OCI-LY7 (cell line): Measurements from ENCODE around the gene ZFYVE28. TPM values are rescaled to one million over a fixed set of nuclear protein-coding genes. Genes with fewer than 3 reads are reported as not detected.

Experiments
- BruUV-seq: library from RNA; stranded (reverse); fragments of 400-500 nt; replicated peaks from 2 replicates; lab custom pipeline; 2021; lab: Mats Ljungman, UMichigan
- CTCF ChIA-PET: fragments of 300-600 bp; sonication (Branson Sonifier 250); formaldehyde crosslinking; loops from one replicate; lab custom pipeline; 2022; ENCODE audit warnings: antibody characterized with exemption; ENCODE audit not compliant: unreplicated experiment; lab: Charles Lee
- POLR2A ChIA-PET: fragments of 300-600 bp; sonication (Branson Sonifier 250); formaldehyde crosslinking; loops from one replicate; lab custom pipeline; 2022; ENCODE audit warnings: antibody characterized with exemption; lab: Charles Lee
- DNase-seq: peaks from one replicate; pipeline ENCODE4 v3.0.0-alpha.2; 2015; ENCODE audit warnings: low spot score
- H2AFZ ChIP-seq: fragments of 200-600 bp; sonication (generic), shearing (Covaris generic); 2 replicates; pipeline ENCODE4 v1.6.1; 2014; ENCODE audit warnings: mild to moderate bottlenecking, antibody characterized with exemption, low read length, moderate library complexity
- H3K27ac ChIP-seq: fragments of 200-600 bp; sonication (generic); 2 replicates; pipeline ENCODE4 v1.5.1; 2014; ENCODE audit warnings: mixed run types, low read depth, mild to moderate bottlenecking, moderate library complexity, low read length, inconsistent platforms; ENCODE audit not compliant: poor library complexity, severe bottlenecking
- H3K36me3 ChIP-seq: fragments of 200-600 bp; sonication (generic); 2 replicates; pipeline ENCODE4 v1.6.1; 2014; ENCODE audit warnings: mild to moderate bottlenecking, antibody characterized with exemption, low read length, moderate library complexity, mixed read lengths; ENCODE audit not compliant: insufficient read depth
- H3K4me1 ChIP-seq: fragments of 200-600 bp; sonication (generic); 2 replicates; pipeline ENCODE4 v1.5.1; 2014; ENCODE audit warnings: mild to moderate bottlenecking, low read length; ENCODE audit not compliant: insufficient read depth, poor library complexity, severe bottlenecking
- H3K4me2 ChIP-seq: fragments of 200-600 bp; sonication (generic); 2 replicates; pipeline ENCODE4 v1.6.1; 2014; ENCODE audit warnings: mild to moderate bottlenecking, low read length
- H3K4me3 ChIP-seq: fragments of 200-600 bp; sonication (generic); 2 replicates; pipeline ENCODE4 v1.5.1; 2014; ENCODE audit warnings: mild to moderate bottlenecking, low read depth, low read length; ENCODE audit not compliant: poor library complexity, severe bottlenecking
- H3K79me2 ChIP-seq: fragments of 200-600 bp; sonication (generic); 2 replicates; pipeline ENCODE4 v1.6.1; 2016; ENCODE audit warnings: low read depth, mild to moderate bottlenecking, low read length, moderate library complexity, mixed read lengths; ENCODE audit not compliant: insufficient read depth
- H3K9me2 ChIP-seq: fragments of 200-600 bp; sonication (generic); 2 replicates; pipeline ENCODE4 v1.6.1; 2016; ENCODE audit warnings: mild to moderate bottlenecking, low read length, mixed read lengths; ENCODE audit not compliant: insufficient read depth
- H3K9me3 ChIP-seq: fragments of 200-600 bp; sonication (generic); 2 replicates; pipeline ENCODE4 v1.6.1; 2014; ENCODE audit warnings: mild to moderate bottlenecking, mixed run types, low read length, mixed read lengths
- H4K20me1 ChIP-seq: fragments of 200-600 bp; sonication (generic); 2 replicates; pipeline ENCODE4 v1.6.1; 2014; ENCODE audit warnings: mild to moderate bottlenecking, antibody characterized with exemption, low read length, moderate library complexity, mixed read lengths; ENCODE audit not compliant: insufficient read depth
- EZH2phosphoT487 ChIP-seq: fragments of 200-600 bp; sonication (generic); IDR thresholded peaks from 2 replicates; pipeline ENCODE4 v1.6.1; 2018; ENCODE audit warnings: low read depth, borderline replicate concordance, mild to moderate bottlenecking, mixed run types, antibody characterized with exemption, low read length, moderate library complexity, mixed read lengths
- intact Hi-C: fragments of 100-400 bp; cut with micrococcal nuclease; formaldehyde crosslinking; loops from one replicate; pipeline ENCODE4 v1.10.0; 2022; ENCODE audit not compliant: unreplicated experiment
- total RNA-seq, 2 experiments: library from RNA; depleted of rRNA in 1 of 2; stranded (reverse); fragments of >200 nt in 1 of 2; shearing (Covaris generic) in 1 of 2; gene quantifications; 2 replicates each; pipeline ENCODE4 v1.2.3, GENCODE V29; 2014 to 2022
- TF ChIP-seq, protein P1 (sequence below): fragments of 200-600 bp; sonication (generic); conservative IDR thresholded peaks from 2 replicates; pipeline ENCODE4 v1.5.1; 2014; ENCODE audit warnings: mild to moderate bottlenecking, antibody characterized with exemption, low read length, moderate library complexity, mixed read lengths

Gene ZFYVE28
- total RNA-seq, 2 experiments from 2014 or later, result 0.32 TPM; not detected in 1

DNA sequence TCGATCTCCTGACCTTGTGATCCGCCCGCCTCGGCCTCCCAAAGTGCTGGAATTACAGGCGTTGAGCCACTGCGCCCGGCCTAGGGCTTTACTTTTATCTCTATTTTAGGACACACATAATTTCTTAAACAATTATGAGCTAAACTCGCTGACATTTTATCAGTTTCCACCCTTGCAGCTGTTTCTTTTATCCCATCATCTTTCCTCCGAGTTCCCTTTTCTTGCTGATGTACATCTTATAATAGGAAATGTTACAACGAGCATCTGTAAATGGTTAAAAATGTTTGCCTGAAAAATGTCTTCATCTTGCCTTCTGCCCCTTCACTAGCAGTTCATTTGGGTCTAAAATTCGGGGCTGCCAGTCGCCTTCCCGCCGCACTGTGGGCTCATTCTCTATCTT, 41.2 kb downstream of the ZFYVE28 start:
- Histone ChIP-seq H3K9me3 (no peaks in the 10 kb centered on the region), H3K79me2 (no peaks in the 10 kb centered on the region), H3K4me3 (no peak overlapping the region), H3K27ac (no peak overlapping the region), H3K9me2 (no peaks in the 10 kb centered on the region), H3K36me3 (no peaks in the 10 kb centered on the region), H4K20me1 (no peaks in the 10 kb centered on the region), H2AFZ (no peak overlapping the region), H3K4me1 (no peaks in the 10 kb centered on the region), H3K4me2 (no peak overlapping the region)
- intact Hi-C loops, result no loop called here
- POLR2A ChIA-PET, result interaction anchor here (0.5 to 1.2 kb wide), 2 partner anchors 16 to 648 kb away, joined by 3 to 5 read pairs; no protein-coding TSS in a partner anchor
- BruUV-seq, result no TSS peak
- CTCF ChIA-PET, result no interaction called here
- TF ChIP-seq, protein P1, sequence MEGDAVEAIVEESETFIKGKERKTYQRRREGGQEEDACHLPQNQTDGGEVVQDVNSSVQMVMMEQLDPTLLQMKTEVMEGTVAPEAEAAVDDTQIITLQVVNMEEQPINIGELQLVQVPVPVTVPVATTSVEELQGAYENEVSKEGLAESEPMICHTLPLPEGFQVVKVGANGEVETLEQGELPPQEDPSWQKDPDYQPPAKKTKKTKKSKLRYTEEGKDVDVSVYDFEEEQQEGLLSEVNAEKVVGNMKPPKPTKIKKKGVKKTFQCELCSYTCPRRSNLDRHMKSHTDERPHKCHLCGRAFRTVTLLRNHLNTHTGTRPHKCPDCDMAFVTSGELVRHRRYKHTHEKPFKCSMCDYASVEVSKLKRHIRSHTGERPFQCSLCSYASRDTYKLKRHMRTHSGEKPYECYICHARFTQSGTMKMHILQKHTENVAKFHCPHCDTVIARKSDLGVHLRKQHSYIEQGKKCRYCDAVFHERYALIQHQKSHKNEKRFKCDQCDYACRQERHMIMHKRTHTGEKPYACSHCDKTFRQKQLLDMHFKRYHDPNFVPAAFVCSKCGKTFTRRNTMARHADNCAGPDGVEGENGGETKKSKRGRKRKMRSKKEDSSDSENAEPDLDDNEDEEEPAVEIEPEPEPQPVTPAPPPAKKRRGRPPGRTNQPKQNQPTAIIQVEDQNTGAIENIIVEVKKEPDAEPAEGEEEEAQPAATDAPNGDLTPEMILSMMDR, result no peak
- TF ChIP-seq EZH2phosphoT487, result no peak
- no peak for DNase-seq

DNA sequence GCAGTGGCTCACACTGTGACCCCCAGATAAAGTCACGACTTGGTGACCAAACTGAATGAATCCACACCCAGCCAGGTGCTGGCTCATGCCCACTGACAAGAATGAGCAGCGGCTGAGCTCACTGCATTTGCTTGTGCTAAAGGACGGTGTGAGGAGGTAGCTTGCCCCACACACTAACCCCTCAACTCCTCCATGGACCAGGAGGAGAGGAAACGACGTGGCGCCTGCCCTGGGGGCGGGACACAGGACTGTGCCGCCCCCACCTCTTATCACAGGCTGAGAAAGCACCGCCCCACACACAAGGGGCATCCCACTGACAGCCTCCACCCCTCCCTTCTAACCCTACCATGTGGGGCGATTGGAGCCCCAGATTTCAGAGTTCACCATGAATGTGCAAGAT, 43.0 kb downstream of the ZFYVE28 start:
- no peak overlapping the region for H3K4me2 ChIP-seq
- intact Hi-C loops, result no loop called here

DNA sequence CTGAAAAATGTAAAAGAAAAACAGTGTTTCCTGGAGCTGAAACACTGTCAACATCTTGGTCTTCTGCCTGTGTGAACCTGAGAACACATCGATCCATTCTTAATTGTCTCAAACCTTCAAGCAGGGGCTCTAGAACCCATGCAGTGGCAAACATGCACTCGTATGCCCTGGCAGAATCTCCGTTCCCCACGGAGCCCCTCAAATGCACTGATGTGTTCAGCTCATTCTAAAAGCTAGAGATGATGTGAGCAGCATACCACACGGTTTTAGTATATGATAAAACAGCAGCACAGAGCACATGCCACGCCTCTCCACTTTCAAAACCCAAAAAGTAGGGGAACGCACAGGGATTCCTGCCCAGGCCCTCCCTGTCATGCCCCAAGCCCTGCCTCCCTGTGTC, 44.9 kb downstream of the ZFYVE28 start:
- Histone ChIP-seq H3K9me3 (0 out of 2 replicates have a peak, but pooled peaks cover 5% of the 10 kb centered on the region), H3K9me2 (no peaks in the 10 kb centered on the region), H3K4me1 (no peaks in the 10 kb centered on the region), H2AFZ (no peak overlapping the region), H4K20me1 (no peaks in the 10 kb centered on the region), H3K4me3 (no peak overlapping the region), H3K4me2 (no peak overlapping the region), H3K27ac (no peak overlapping the region), H3K79me2 (no peaks in the 10 kb centered on the region), H3K36me3 (no peaks in the 10 kb centered on the region)
- BruUV-seq, result no TSS peak
- intact Hi-C loops, result no loop called here
- POLR2A ChIA-PET, result interaction anchor here (0.6 kb wide), 1 partner anchor 18 kb away, joined by 4 read pairs; no protein-coding TSS in a partner anchor
- no peak for DNase-seq
- CTCF ChIA-PET, result no interaction called here
- TF ChIP-seq EZH2phosphoT487, result no peak
- TF ChIP-seq, protein P1, result no peak

More for the DNA sequence above, 43.0 kb downstream of the ZFYVE28 start:
- Histone ChIP-seq H4K20me1 (no peaks in the 10 kb centered on the region), H3K4me3 (no peak overlapping the region), H3K36me3 (no peaks in the 10 kb centered on the region), H3K79me2 (no peaks in the 10 kb centered on the region), H3K9me3 (no peaks in the 10 kb centered on the region), H2AFZ (no peak overlapping the region), H3K4me1 (no peaks in the 10 kb centered on the region), H3K27ac (no peak overlapping the region), H3K9me2 (no peaks in the 10 kb centered on the region)
- BruUV-seq, result no TSS peak
- TF ChIP-seq, protein P1, result no peak
- no peak for TF ChIP-seq EZH2phosphoT487
- ChIA-PET CTCF (no interaction called here), POLR2A (no interaction called here)
- no peak for DNase-seq
